RPMI8226 (cell line): ENCODE data around the gene MYZAP.
A peak's percentile ranks its signal among the peaks of the same experiment; 100 is the strongest.

Experiments
- DNase-seq: peaks from one replicate; pipeline ENCODE4 v3.0.0-alpha.2; 2015

The MYZAP gene

DNA sequence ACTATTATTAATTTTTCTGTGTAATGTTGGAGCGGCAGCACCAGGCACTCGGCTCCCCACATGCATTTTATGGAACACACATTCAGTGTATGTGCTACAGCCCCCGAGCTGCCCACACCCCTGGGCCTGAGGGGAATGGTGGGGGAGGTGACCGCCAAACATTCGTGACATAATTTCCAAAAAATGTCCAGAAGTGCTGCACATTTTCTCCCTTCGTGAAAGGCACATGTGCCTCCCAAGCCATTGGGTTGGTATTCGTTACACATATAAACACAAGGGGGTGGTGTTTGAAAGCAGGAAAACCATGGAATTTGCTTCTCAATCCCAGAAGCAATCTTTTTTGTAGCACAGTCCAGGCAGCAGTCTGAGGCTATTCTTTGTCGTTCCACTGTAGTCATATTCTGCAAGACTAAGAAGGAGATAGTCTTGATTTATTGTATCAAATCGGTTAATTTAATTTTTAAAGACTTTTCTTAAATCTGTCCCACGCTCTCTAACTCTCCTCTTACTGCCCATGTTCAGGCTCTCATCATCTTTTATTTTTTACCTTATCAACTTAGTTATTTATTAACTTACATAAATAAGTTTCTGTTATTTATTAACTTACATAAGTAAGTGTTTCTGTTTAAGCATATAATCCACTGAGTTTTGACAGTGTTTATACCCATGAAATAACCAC lies 75.6 kb downstream of the MYZAP start:
- no peak for DNase-seq

GRCh38 chr15:57668016-57668415 lies 76.3 kb downstream of the MYZAP start:
- no peak for DNase-seq

GRCh38 chr15:57671636-57672035 lies 79.9 kb downstream of the MYZAP start:
- DNase-seq: no peak

- DNase-seq: no peak
Measured at GRCh38 chr15:57675481-57676181, 83.9 kb downstream of the MYZAP start.

GRCh38 chr15:57676585-57676984 lies 84.9 kb downstream of the MYZAP start:
- DNase-seq: no peak

GRCh38 chr15:57677204-57677603 lies 85.5 kb downstream of the MYZAP start:
- DNase-seq: no peak

GRCh38 chr15:57680021-57680420 lies 88.3 kb downstream of the MYZAP start:
- no peak for DNase-seq

- DNase-seq: no peak
Measured at GRCh38 chr15:57681011-57681410, 89.3 kb downstream of the MYZAP start.

- no peak for DNase-seq
Measured at GRCh38 chr15:57683481-57683880, 91.8 kb downstream of the MYZAP start.

GRCh38 chr15:57684491-57685151 lies 92.9 kb downstream of the MYZAP start:
- DNase-seq: peak; percentile 19

DNA sequence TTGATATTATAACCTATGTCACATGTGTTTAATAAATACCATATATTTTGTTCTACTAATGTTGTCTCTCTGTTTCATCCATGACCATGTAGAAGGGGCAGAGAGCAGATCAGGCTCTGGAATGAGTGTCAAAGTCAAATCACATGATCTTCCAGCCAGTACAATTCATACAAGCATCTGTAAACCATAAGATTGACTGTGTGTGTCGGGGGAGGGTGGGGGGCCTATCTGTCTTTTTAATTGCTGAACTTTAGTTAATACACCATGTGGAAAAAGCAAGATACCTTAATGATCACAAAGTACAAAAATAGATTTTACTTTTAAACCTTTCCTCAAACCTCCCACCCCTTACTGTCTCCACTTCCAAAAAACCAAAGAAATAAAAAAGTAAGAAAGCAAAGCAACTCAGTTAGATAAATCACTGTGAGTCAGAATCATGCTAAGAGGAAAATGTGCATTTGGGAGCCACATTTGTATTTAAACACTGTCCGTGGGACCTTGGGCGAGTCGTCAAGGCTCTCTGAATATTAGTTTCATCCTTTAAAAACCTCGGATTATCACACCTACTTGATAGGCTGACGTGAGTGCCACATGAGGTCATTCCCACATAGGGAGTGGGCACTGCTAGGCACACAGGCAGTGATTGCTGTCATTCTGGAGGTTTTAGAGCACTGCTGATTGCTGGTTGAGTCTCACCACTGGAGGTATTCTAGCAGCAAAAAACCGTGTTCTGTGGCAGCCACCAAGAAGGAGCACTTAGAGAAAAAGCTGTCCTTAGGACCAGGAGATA lies 93.8 kb downstream of the MYZAP start:
- no peak for DNase-seq

- no peak for DNase-seq
Measured at GRCh38 chr15:57686657-57687056, 95.0 kb downstream of the MYZAP start.

DNA sequence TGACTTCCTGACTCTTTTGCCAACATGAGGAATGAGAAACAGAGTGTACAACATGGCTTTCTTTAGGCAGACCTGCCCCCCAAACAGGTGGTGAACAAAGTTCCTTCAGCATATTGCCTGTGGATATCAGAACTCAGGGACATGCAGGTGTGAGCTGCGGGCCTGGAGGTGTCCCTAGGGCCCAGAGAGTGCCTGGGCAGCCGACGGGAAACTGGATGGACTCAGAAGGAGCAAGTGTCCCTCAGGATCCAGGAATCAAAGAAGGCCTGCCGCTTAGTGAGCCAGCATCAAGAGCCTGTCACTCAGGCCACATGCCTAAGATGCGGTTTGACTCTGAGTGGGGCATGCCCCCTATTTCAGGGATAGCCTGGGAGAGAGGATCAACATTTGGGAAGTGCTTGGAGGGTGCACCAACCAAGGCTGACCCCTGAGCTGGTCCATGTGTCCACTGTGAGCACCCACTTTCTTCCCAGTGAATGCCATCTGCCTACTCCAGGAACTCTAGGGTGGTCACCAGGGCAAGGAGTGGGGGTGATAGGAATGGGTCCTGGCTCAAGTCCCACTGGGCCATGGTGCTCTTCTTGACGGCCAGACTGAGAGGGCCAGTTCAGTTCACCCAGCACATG lies 98.8 kb downstream of the MYZAP start:
- no peak for DNase-seq

DNA sequence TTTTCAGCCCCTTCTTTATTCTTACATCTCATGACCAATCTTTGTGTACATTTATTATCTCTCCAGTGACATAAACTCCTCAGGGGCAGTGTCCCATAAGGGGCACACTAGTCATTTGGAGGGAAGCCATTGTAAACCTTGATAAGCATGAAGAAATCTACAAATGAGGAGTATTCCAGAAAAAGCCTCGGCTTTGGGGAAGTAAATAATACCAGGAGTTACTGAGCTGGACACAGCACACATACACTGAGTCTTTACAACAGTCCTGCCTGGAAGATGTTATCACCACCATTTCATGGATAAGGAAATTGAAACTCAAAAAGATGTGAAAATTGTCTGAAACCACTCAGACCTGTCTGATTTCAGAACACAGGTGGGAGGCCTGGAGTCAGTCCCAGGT lies 99.4 kb downstream of the MYZAP start:
- no peak for DNase-seq

GRCh38 chr15:57692709-57693108 lies 101.0 kb downstream of the MYZAP start:
- no peak for DNase-seq

DNA sequence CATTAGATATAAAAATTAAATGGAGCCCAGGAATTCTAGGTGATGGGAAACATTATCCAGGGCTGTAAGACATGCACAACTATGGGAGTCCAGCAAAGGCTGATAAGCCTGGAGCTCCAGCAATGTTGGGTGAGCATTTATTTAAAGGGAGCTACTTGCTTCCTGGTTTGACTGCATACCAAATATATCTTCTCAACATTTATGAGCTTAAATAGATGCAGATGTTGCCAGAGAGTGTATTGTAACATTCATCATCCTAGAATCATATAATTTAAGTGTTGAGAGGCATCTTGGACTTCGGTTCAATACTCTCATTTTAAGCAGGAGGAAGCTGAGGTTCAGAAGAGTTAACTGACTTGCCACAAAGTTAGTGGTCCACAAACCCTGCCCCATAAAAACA lies 102.6 kb downstream of the MYZAP start:
- no peak for DNase-seq

GRCh38 chr15:57696146-57696545 lies 104.4 kb downstream of the MYZAP start:
- no peak for DNase-seq

- DNase-seq: no peak
Measured at GRCh38 chr15:57697588-57697987, 105.9 kb downstream of the MYZAP start.

- DNase-seq: no peak
Measured at GRCh38 chr15:57698243-57698642, 106.5 kb downstream of the MYZAP start.

DNA sequence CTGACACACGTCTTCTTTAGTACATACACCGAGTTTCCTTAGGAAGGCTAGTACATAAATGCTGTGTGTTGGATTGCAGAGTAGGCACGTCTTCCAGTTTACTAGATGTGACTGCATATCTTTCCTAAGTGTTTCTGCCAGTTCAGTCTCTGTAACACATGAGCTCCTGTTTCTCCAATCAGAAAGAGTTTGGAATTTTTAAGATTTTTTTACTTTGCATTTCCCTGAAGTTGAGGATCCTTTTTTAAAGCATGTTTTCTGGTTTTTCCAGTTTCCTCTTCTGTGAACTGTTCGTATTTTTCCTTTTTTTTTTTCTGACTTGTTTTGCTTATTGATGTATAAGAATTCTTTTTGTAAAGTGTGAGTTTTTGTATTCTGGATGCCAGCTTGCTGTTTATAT lies 107.3 kb downstream of the MYZAP start:
- no peak for DNase-seq

GRCh38 chr15:57703387-57703786 lies 111.7 kb downstream of the MYZAP start:
- no peak for DNase-seq

GRCh38 chr15:57704441-57704840 lies 112.7 kb downstream of the MYZAP start:
- DNase-seq: no peak
